Lower lobe of right lung (tissue), 2 donors: ENCODE measurements around the gene HORMAD2. TPM values are rescaled to one million over a fixed set of nuclear protein-coding genes. Genes with fewer than 3 reads are reported as not detected.

Experiments
- ATAC-seq, 2 donors: fragments of 200-7000 bp; cut with Tn5 transposase; one replicate each; pipeline ENCODE4 v1.9.1; 2020 to 2022; ENCODE audit warnings: mild to moderate bottlenecking in 2 of 2, moderate library complexity in 2 of 2
- DNase-seq: peaks from one replicate; pipeline ENCODE4 v3.0.0-alpha.2; 2020
- H3K27ac ChIP-seq: fragments of 200-600 bp; one replicate; pipeline ENCODE4 v1.8.0; 2022
- H3K27me3 ChIP-seq: fragments of 200-600 bp; one replicate; pipeline ENCODE4 v1.8.0; 2022; ENCODE audit warnings: low read depth
- H3K36me3 ChIP-seq: fragments of 200-600 bp; one replicate; pipeline ENCODE4 v1.8.0; 2022; ENCODE audit warnings: mild to moderate bottlenecking
- H3K4me1 ChIP-seq: fragments of 200-600 bp; one replicate; pipeline ENCODE4 v1.8.0; 2022
- H3K4me3 ChIP-seq: fragments of 200-600 bp; one replicate; pipeline ENCODE4 v1.8.0; 2022; ENCODE audit warnings: mild to moderate bottlenecking
- H3K9me3 ChIP-seq: fragments of 200-600 bp; one replicate; pipeline ENCODE4 v1.8.0; 2022
- CTCF ChIP-seq: fragments of 200-600 bp; IDR thresholded peaks from one replicate; pipeline ENCODE4 v1.8.0; 2022; ENCODE audit warnings: antibody characterized with exemption, mild to moderate bottlenecking
- intact Hi-C: fragments of 100-400 bp; cut with DNase I; formaldehyde crosslinking; loops from one replicate; pipeline ENCODE4 v1.11.0; 2022
- total RNA-seq: library from RNA; stranded (reverse); fragmentation: NEBNext Ultra II Directional; extraction: Animal tissue kit (Norgen Biotek cat#: 25700); gene quantifications from one replicate; pipeline ENCODE4 v1.2.1, GENCODE V29; 2021
- donor health status: DM: no; HTN: yes; CAD: no; lungs with severe emphysema.

The HORMAD2 gene
- total RNA-seq, 1 donor from 2014 or later: not detected

GRCh38 chr22:30186041-30186440 lies 105.8 kb downstream of the HORMAD2 start:
- no peak for TF ChIP-seq CTCF

GRCh38 chr22:30186510-30186909 lies 106.2 kb downstream of the HORMAD2 start:
- DNase-seq (no peak), ATAC-seq (no peak)
- TF ChIP-seq CTCF: no peak
- Histone ChIP-seq H3K9me3 (no peaks in the 10 kb centered on the region), H3K4me1 (no peaks in the 10 kb centered on the region), H3K27ac (no peak overlapping the region), H3K36me3 (no peaks in the 10 kb centered on the region), H3K27me3 (no peaks in the 10 kb centered on the region), H3K4me3 (no peak overlapping the region)
- intact Hi-C loops: no loop called here

More at GRCh38 chr22:30186041-30186440, 105.8 kb downstream of the HORMAD2 start:
- no peak overlapping the region for H3K4me3 ChIP-seq
- H3K27ac ChIP-seq: no peak overlapping the region
- DNase-seq: no peak
- intact Hi-C loops: no loop called here
- no peaks in the 10 kb centered on the region for H3K36me3 ChIP-seq
- H3K9me3 ChIP-seq: no peaks in the 10 kb centered on the region
- no peaks in the 10 kb centered on the region for H3K4me1 ChIP-seq
- no peaks in the 10 kb centered on the region for H3K27me3 ChIP-seq
- ATAC-seq: no peak

GRCh38 chr22:30187094-30187493 lies 106.8 kb downstream of the HORMAD2 start:
- intact Hi-C loops: no loop called here
- TF ChIP-seq CTCF: no peak
- DNase-seq (no peak), ATAC-seq (no peak)
- Histone ChIP-seq H3K36me3 (no peaks in the 10 kb centered on the region), H3K27me3 (no peaks in the 10 kb centered on the region), H3K4me3 (no peak overlapping the region), H3K9me3 (no peaks in the 10 kb centered on the region), H3K27ac (no peak overlapping the region), H3K4me1 (peaks cover 3% of the 10 kb centered on the region)

- peaks cover 8% of the 10 kb centered on the region for H3K4me1 ChIP-seq
- no peaks in the 10 kb centered on the region for H3K27me3 ChIP-seq
- H3K4me3 ChIP-seq: no peak overlapping the region
- H3K27ac ChIP-seq: no peak overlapping the region
- no peak for ATAC-seq
- no peaks in the 10 kb centered on the region for H3K9me3 ChIP-seq
- TF ChIP-seq CTCF: no peak
- no peak for DNase-seq
- intact Hi-C loops: no loop called here
- H3K36me3 ChIP-seq: no peaks in the 10 kb centered on the region
Observed at GRCh38 chr22:30187529-30188407, 107.5 kb downstream of the HORMAD2 start.

GRCh38 chr22:30188911-30189310 lies 108.6 kb downstream of the HORMAD2 start:
- ATAC-seq: no peak
- TF ChIP-seq CTCF: no peak
- Histone ChIP-seq H3K4me1 (peaks cover 14% of the 10 kb centered on the region), H3K4me3 (no peak overlapping the region), H3K36me3 (no peaks in the 10 kb centered on the region), H3K27ac (no peak overlapping the region), H3K9me3 (no peaks in the 10 kb centered on the region), H3K27me3 (no peaks in the 10 kb centered on the region)
- intact Hi-C loops: no loop called here
- no peak for DNase-seq
